ELF-1 (cell line): Measurements from ENCODE around the gene HPSE2.
A peak's percentile ranks its signal among the peaks of the same experiment; 100 is the strongest.

ENCODE experiments used
- DNase-seq: peaks from one replicate; pipeline ENCODE4 v3.0.0-alpha.2; 2016; ENCODE audit warnings: low read depth, low spot score

The HPSE2 gene

DNA sequence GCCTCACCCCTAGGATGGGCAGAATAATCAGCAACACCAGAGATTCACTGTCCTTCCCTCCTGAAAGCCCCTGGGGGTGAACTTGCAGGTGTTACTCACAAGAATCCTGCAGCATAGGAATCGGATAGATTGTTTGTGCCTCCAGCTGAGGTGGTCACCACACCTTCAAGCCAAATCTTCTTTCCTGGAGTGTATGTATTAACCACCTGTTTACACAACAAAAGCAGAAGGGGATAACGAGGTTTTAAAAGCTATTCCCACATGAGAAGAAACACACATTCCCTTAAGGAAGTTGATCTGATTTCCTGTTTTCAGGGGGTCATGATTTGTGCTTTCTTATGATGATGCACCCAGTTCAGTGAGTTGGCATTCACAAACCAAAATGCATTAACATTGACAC is 615.1 kb downstream of the HPSE2 start:
- peak; percentile 16 for DNase-seq

DNA sequence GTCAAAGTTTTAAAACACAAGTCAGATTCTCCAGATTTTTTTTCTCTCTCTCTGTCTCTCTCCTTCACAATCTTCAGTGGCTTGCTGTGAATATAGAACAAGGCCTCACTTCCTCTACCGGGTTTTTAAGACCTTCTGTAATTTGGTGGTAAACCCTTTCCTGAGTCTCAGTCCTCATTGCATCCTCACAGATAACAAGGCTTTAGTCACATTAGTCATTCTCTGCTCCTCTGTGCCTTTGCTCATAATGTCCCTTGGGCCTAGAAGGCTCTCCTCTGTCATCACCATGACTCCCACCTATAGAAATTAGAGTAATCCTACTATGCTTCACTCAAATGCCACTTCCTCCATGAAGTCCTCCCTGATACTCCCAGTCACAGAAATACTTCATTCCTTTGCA is 616.2 kb downstream of the HPSE2 start:
- no peak for DNase-seq

DNA sequence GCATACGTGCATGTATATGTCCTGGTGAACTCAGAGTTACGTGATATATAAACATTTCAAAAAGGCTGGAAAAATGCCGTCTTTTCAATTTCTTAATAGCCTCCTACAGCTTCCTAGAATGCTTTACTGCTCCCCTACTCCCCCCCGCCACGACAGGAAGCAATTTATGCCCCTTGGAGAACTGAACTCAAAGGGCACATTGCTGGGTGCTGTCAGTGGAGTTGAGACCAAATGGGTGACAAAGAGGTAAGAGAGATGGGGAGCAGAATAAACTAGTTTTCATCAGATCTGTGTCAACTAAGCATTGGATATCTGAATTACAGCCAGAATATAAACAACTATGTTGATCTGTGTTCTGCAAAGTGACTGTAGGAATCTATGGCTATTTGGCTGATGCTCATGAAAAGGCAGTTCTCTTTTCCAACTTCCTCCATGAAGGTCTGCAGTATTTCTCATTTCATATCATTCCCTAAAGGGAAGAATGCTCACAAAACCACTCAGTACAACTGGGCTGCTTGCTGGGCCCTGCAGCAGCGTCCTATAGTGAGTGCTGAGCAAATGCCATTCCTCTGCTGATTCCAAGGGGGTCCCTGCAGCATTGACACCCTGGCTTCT is 617.6 kb downstream of the HPSE2 start:
- no peak for DNase-seq

DNA sequence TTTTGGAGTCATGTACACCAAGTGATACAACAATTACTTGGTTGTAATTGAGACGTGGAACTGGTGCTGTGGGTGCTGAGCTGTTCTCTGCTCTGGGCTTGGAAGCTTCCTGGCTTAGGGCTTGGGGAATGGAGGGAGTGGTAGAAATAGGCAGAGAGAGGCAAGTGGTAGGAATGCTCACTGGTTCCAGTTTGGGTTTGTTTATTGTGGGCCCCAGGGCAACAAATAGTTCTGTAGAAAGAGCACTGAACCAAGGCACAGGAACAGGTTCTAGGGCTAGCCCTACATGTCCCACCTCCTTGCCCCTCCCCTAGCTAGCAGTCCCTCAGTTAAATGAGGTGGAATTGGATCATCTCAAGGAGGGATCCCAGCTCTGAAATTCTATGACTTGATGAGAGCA is 622.2 kb downstream of the HPSE2 start:
- DNase-seq, result peak; percentile 80

DNA sequence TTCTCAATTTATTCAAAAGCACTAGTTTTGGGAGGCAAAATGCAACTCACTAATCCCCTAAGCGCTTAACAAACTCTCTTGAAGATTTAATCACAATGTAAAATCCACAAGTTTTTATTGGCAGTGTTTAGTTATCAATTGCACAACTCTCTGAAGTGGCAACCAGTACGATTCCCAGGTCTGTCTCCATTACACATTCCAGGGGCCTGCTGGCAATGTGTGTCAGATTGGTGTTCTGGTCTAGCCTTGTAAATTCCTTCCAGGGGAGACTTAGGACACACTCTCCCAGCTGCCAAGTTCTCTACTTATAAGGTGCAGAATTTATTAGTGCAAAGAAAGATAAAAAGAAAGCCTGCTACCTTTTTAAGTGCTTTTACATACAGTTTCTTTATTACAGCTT is 624.2 kb downstream of the HPSE2 start:
- DNase-seq, result peak; percentile 52

DNA sequence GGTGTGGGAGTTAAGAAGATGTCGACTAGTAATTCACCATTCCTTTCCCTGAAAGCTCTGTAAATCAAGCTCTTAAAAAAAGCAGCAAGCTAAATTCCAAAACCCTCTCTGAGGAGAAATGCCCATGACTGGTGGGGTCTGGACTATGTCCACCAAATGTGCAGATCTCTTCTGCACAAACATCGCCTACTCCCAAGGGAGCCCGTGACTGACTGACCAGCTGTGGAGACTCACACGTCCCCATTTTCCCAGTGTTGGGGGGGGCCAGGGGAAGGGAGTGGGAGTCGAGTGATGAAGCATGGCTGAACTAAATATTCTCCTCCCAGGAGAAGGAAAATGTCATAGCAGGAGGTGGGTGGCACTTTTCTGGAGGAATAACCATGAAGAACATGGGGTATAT is 624.8 kb downstream of the HPSE2 start:
- DNase-seq, result peak; percentile 43

DNA sequence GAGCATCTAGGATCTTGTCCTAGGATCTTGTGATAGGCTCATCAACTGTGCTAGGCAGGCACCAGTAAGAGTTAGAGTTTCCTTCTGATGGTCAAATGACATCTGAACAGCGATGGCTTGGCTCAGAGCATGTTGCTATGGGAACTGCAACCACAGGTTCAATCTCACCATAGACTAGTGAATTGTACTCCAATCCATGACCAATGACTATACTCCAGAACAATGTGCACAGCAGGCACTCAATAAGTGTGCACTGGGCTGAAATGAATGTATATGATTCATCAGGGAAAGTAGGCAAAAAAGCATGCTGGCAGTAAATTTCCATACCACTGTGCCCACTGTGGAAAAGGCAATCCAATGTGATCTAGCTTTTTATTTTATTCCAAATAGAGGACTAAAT is 625.4 kb downstream of the HPSE2 start:
- DNase-seq, result no peak

DNA sequence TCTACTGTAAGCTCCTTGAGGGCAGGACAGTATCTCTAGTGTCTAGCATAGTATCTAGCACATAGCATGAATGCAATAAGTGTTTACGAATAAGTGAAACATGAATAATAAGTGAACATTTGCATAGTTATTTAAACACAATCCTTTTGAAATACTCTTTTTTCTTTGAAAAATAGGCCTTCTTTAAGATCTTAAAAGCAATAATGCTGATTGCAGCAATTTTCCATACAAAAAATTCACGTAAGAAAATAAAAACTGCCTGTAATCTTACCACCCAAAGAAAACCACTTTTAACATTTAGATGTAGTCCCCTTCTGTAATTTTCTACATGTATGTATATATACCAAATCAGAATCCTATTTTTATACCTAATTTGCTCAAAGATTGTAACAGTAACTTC is 626.4 kb downstream of the HPSE2 start:
- DNase-seq, result no peak

DNA sequence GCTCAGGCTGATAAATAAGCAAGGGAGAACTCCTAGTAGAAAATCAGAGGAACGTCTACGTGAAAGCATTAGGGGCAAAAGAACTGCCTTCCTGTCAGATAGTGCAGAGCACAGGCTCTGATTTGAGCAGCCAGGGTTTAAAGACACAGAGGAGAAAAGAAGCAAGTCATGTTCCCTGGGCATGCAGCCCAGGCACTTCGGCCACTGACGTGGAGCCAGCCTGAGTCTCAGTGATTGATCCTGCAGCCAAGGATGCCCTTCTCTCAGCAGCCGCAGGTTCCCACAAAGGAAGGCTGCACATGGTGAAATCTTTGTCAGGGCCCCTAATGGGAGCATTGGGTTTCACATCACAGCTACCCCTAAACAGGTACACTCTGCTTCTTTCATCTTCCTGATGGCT is 627.2 kb downstream of the HPSE2 start:
- DNase-seq, result no peak

DNA sequence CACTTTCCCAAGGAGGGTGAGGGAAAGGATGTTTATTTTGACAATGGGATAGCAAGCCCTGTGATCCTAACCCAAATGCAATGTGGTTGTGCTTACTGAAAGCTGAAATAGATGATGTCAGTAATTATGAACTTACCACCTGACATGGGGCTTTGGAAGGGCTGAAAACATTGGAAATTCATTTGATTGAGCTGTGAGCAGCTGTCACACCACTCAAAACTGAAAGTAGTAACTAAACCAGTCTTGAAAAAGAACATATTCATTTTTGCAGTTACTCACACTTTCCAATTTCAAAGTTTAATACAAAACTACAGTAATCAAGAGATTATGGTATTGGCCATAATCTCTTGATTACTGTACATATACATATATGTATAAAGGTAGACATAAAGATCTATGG is 633.4 kb downstream of the HPSE2 start:
- no peak for DNase-seq

DNA sequence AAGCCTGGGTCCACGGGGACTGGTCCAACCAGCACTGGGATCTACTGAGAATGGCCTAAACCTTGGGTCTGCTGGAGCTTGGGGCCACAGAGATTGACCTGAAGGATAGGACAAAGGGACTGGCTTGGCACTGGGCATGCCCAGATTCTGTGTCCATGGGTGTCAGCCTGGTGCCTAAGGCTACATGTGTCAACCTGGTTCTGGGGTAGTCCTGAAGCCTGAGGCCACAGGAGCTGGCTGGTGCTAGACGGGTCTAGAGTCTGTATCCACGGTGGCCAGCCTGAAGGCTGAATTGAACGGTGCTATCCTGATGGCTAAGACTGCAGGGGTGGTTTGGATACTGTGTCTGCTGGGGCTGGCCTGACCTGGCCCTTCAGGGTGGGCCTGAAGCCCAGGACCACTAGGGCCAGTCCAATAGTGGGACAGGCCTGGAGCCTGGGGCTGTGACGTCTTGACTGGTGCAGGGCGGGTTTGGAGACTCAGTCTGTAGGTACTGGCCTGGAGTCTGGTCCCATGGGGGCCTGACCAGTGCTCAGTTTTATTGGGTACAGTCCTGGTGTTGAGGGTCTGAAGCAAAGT is 636.5 kb downstream of the HPSE2 start:
- DNase-seq, result no peak

DNA sequence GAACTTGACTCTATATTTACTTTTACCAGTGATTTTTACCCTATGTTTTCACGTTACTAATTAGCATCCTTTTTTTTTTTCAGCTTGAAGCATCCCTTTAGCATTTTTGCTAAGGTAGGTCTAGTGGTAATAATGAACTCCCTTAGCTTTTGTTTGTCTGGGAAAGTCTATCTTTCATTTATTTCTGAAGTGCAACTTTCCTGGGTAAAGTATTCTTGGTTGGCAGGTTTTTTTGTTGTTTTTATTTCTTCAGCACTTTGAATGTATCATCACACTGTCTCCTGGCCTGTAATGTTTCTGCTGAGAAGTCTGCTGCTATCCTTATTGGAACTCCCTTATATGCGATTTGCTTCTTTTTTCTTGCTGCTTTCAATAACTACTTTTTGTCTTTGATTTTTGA is 639.2 kb downstream of the HPSE2 start:
- no peak for DNase-seq

DNA sequence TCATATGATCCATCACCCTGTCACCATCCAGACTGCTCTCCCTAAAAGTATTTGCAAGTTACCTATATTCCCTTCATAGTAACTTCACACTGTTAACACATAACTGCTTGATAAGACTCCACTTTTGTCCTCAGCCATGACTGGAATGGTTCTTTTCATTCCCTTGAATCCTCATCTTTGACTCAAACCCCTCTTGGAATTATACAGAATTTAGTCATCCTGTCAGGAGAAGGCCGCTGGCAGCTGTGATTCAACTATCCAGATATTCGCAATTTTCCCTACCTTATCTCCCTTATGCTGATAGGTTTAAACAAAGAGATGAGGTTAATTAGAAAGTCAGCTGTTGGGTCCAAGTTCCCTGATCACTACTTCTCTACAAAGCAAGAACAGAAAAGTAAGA is 646.0 kb downstream of the HPSE2 start:
- no peak for DNase-seq

DNA sequence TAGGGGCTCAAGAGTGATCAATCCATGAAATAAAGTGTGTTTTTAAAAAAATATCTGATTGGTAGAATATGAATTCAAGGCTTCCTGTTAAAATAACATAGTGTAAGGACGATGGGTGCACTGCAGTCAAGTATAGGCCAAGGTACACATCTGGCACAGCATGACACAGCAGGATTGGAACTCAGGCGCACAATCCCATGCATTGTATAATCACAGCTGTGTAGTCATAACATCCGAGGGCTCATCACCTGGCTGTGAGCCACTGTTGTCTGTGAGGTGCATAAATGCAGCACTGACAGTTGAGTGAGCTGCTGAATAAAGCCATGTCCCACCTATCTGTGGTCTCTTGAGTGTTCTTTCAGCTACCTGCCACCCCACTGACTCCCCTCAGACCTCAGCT is 646.6 kb downstream of the HPSE2 start:
- DNase-seq, result no peak

DNA sequence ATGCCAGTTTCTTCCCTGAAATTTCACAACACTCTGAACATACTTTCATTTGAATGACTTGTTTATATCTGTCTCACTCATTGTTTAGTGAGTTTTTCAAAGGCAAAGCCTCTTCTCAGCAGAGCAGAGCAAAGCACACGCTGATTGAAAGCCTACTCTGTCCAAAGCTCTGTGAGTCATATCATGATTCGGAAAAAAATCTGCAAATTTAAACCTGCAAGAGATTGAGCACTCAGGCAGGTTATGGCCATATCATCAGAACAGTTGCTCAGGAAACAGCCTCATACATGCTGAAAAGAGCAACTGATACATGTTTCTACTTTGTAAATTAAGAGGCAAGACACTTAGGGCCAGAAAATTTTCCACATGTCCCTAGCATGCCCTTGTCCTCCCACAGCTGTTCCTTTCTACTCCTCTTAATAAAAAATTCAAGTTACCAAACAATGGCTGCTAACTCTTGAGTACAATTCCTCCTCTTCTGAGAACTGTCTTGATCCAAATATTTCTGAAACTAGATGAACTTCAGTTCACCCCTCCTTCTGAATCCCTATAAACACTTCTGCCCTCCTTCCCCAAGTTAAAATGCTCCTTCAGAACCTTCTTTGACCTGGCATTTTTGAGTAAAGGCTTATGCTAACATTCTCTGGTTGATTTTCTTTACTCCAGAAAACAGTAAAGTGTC is 648.4 kb downstream of the HPSE2 start:
- no peak for DNase-seq

DNA sequence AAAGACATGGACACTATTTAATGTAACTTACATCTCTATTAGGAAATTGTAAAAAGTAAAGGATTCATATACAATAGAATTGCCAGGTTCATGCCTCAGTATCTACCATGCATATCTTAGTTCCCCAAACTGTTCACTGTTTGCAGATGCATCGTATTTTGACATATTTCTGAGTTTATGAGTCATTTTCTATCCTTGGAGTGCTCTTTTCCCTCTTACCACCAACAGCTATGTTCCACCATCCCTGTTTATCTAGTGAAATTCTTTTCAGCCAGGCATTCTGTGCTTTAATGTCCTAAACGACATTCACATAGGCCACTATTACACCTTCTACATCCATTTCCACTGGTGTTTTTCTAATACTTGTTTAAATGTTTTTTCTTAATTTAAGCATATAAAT is 649.6 kb downstream of the HPSE2 start:
- no peak for DNase-seq

DNA sequence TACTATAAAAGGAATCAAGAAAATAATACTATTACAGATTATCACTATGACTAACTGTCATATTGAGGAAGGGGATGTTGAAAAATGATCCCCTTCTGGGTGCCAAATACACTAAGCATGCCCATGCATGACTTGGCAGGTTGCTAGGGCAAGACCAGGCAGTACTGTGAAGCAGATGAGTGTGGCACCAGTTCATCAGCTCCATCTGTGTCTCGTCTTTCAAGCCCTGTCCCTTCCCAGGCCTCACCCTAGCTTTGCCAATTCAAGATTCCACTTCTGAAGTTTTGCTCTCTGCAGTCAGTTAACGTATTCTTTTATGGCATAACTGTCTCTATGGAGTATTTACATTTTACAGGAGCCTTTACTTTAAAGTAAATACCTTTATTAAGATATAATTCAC is 653.3 kb downstream of the HPSE2 start:
- no peak for DNase-seq

DNA sequence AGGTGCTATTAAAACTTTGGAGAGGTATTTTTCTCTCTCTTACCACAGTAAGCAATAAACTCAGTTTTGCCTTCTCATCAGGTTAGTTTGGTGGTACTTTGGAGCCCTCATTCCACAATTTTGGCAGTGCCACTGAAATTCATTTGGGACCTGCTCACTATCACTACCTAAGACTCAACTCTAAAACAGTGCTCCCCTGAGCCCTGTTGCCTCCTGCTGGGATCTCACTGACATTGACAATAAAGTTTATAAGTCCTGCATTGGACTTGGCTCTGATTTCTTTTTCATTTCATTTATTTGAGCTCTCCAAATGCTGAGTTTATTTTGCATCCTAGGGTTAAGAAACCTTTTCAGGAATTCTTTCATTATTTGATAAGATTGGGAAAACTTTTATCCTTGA is 658.1 kb downstream of the HPSE2 start:
- DNase-seq, result no peak

DNA sequence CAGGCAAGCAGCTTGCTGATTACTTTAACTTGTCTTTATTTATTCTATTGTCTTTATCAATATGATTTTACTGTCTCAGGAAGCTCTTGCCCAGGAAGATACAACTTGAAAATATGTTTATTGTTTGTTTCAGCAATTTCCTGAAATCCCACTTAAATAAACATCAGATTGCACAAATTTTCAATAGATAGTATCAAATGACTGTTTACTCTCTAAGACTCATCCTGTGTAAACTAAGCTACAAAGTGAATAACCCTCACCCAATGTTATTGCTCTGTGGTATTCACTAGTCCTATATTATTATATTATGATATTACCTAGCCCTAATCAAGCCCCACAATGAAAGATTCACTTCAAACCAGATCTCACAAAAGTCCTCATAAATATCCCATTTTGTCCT is 658.5 kb downstream of the HPSE2 start:
- no peak for DNase-seq

DNA sequence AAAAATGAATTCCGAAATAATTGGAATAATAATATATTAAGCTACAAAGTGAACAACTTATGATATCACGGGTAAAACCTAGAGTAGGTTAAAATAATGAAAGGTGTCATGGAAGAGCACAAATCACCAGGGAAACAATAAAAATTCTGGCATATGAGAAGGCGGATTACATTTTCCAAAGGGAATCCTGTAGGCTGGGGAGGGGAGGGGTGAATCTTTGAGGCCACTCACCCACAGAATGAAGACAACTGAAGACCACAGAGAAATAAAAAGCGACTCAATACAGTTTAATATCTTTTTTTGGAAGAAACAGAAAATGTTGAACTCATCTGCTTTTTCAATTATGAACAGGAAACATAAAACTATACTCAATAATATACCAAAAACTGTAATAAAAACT is 659.6 kb downstream of the HPSE2 start:
- no peak for DNase-seq

DNA sequence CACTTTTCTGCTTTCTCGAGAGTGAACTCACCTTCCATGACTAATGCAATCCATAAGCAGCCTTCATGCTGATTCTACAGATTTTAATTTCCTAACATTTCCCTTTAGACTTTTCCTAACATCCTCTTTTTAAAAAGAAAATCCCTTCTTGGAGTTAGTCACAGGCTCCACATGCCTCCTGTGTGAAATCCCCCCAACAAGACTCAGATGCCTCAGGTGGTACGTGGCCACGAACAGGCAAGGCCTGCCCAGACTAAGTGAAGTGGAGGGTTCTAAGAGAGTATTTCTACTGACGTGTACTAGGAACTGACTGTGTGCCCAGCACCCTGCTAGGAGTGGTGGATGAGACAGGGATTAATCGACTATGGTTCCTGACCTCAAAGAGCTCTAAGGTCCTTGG is 663.1 kb downstream of the HPSE2 start:
- no peak for DNase-seq

DNA sequence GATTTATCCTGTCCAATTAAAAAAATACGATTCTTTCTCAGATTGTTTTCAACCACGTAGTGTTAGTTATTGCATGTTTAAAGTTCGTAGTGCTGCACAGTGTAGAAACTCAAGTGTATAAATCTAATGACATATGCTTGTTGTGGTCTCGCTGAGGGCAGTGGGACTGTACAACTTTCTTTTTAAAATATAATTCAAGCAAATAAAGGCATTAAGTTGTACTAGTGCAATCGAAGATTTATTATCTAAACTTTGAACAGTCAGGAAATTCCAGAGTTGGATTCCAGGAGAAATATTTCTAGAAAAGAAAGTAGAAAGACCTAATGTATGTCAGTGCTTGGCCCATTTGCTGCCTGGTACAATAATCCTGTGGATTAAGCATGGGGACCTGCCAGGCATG is 664.8 kb downstream of the HPSE2 start:
- no peak for DNase-seq

DNA sequence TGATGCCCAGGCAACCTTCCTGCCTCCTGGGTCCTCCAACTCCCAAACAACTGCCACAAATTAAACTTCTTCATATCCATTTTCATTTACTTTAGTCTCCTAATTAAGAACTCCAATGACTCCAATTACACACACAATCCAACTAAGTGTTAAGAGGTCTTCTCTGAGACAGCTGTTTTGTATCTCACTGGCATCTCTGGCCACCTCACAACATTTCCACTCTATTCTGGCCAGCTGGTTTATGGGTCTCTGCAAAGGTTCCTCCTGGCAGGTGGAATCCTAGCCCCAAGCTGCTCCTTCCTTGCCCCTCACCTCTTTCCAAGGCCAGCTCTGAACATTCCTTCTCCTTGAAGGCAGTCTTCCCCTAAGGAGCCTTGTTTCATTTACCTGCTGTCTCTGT is 665.8 kb downstream of the HPSE2 start:
- no peak for DNase-seq

DNA sequence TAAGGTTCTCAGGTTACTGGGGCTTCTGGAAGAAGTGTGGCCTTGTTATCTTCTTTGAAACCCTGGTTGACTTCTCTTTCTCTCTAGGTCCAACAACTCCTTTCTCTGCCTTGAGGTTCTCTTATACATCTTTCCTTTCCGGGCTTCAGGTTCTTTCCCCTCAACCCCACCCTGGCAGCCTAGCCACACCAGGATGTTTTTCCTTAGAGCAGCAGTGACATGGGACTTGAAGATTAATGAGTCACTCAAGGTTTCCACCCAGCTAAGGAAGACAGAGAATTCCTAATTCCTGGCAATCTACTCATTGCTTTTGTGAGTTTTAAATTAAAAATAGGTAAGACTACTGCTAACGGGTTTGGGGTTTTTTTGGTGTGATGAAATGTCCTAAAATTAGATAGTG is 667.1 kb downstream of the HPSE2 start:
- DNase-seq, result no peak
